A549 (cell line): ENCODE results near the gene TYRP1. TPM values are rescaled to one million over a fixed set of nuclear protein-coding genes. Genes with fewer than 3 reads are reported as not detected.

ENCODE experiments used
- ATAC-seq, 2 experiments: fragments of 200-7000 bp in 1 of 2; fragments of >200 bp in 1 of 2; cut with Nextera tagmentation in 1 of 2; cut with Tn5 transposase in 1 of 2; 3 replicates each; pipeline versions ENCODE4 v1.8.0 to v1.9.1; 2018 to 2020; ENCODE audit warnings: mild to moderate bottlenecking in 1 of 2, moderate library complexity in 1 of 2
- CTCF ChIA-PET: fragments of 300-600 bp; sonication (Branson Sonifier 250); formaldehyde crosslinking; extraction: SDS; loops from one replicate; lab custom pipeline; 2021; ENCODE audit warnings: antibody characterized with exemption, inconsistent platforms; lab: Yijun Ruan, JAX
- POLR2A ChIA-PET: fragments of 350-600 bp; formaldehyde crosslinking; extraction: SDS; loops from one replicate; lab custom pipeline; 2021; ENCODE audit warnings: antibody characterized with exemption, inconsistent platforms; lab: Yijun Ruan, JAX
- DNase-seq, 2 experiments: peaks; one replicate each; pipeline versions ENCODE4 v3.0.0 to v3.0.0-alpha.2; 2011 to 2016; ENCODE audit warnings: low read depth in 1 of 2, low spot score in 1 of 2
- FAIRE-seq: peaks from 2 replicates; lab custom pipeline; 2011; peaks lifted over from hg19 to GRCh38; lab: Jason Lieb, UNC
- H3K27ac ChIP-seq, 2 experiments: fragments of >200 bp; sonication (Bioruptor Twin); formaldehyde crosslinking; 3 replicates each; pipeline ENCODE4 v1.5.1; 2016 to 2017
- H3K4me1 ChIP-seq: fragments of >200 bp; sonication (Bioruptor Twin); formaldehyde crosslinking; 3 replicates; pipeline ENCODE4 v1.6.1; 2016
- H3K4me2 ChIP-seq: fragments of >200 bp; sonication (Bioruptor Twin); formaldehyde crosslinking; 3 replicates; pipeline ENCODE4 v1.6.1; 2016
- H3K4me3 ChIP-seq: fragments of >200 bp; sonication (Bioruptor Twin); formaldehyde crosslinking; 3 replicates; pipeline ENCODE4 v1.5.1; 2016
- H3K9me3 ChIP-seq: fragments of >200 bp; sonication (Bioruptor Twin); formaldehyde crosslinking; 3 replicates; pipeline ENCODE4 v1.6.1; 2016
- BCL3 ChIP-seq: fragments of >200 bp; sonication (Bioruptor Twin); formaldehyde crosslinking; IDR thresholded peaks from 3 replicates; pipeline ENCODE4 v1.6.1; 2016
- CEBPB ChIP-seq, 2 experiments: fragments of >200 bp in 1 of 2; sonication (Bioruptor Twin) in 1 of 2; formaldehyde crosslinking in 1 of 2; IDR thresholded peaks; 2 replicates each; pipeline ENCODE4 v1.6.1; 2012 to 2016
- CHD2 ChIP-seq: fragments of 150-350 bp; IDR thresholded peaks from 2 replicates; pipeline ENCODE4 v1.6.1; 2014; ENCODE audit warnings: low read length; ENCODE audit not compliant: partially characterized antibody
- EHMT2 ChIP-seq: fragments of 200-600 bp; sonication (generic); IDR thresholded peaks from 2 replicates; pipeline ENCODE4 v1.6.1; 2016; ENCODE audit warnings: antibody characterized with exemption, low read depth, mild to moderate bottlenecking, moderate library complexity
- FOSB ChIP-seq: fragments of 250-450 bp; sonication (Bioruptor Pico); IDR thresholded peaks from 2 replicates; pipeline ENCODE4 v1.5.0; 2020; ENCODE audit warnings: mild to moderate bottlenecking, moderate library complexity
- FOSL2 ChIP-seq, 2 experiments: fragments of 450-650 bp in 1 of 2; fragments of >200 bp in 1 of 2; sonication (Bioruptor Twin) in 1 of 2; formaldehyde crosslinking; IDR thresholded peaks; 2 replicates each; pipeline versions ENCODE4 v1.5.0 to v1.6.1; 2016 to 2020; ENCODE audit warnings: mild to moderate bottlenecking in 1 of 2, moderate library complexity in 1 of 2
- HOXA7 ChIP-seq: fragments of 250-450 bp; sonication (Bioruptor Pico); IDR thresholded peaks from 2 replicates; pipeline ENCODE4 v1.5.0; 2020; ENCODE audit warnings: mild to moderate bottlenecking, moderate library complexity
- JUN ChIP-seq, 2 experiments: fragments of >200 bp; sonication (Bioruptor Twin); formaldehyde crosslinking; IDR thresholded peaks; 2 replicates in 1 of 2; 3 replicates in 1 of 2; pipeline ENCODE4 v1.6.1; 2016 to 2017
- JUNB ChIP-seq: fragments of >200 bp; sonication (Bioruptor Twin); formaldehyde crosslinking; IDR thresholded peaks from 2 replicates; pipeline ENCODE4 v1.6.1; 2016
- MYC ChIP-seq: IDR thresholded peaks from 2 replicates; pipeline ENCODE4 v1.6.1; 2012; ENCODE audit warnings: mild to moderate bottlenecking, inconsistent platforms, low read length, improper control_type of control experiment, borderline replicate concordance
- NFE2L2 ChIP-seq: fragments of 150-350 bp; conservative IDR thresholded peaks from 2 replicates; pipeline ENCODE4 v1.6.1; 2014; ENCODE audit warnings: low read length
- POLR2A ChIP-seq: IDR thresholded peaks from 2 replicates; pipeline ENCODE4 v1.6.1; 2012; ENCODE audit warnings: mild to moderate bottlenecking, low read length
- RCOR1 ChIP-seq: fragments of 150-350 bp; IDR thresholded peaks from 2 replicates; pipeline ENCODE4 v1.6.1; 2014; ENCODE audit warnings: antibody characterized with exemption, low read length, low read depth
- RFX5 ChIP-seq: fragments of 450-650 bp; IDR thresholded peaks from 2 replicates; pipeline ENCODE4 v1.7.1; 2014; ENCODE audit warnings: antibody characterized with exemption, mild to moderate bottlenecking, moderate library complexity
- RNF2 ChIP-seq: fragments of 200-600 bp; sonication (generic); IDR thresholded peaks from 2 replicates; pipeline ENCODE4 v1.6.1; 2016; ENCODE audit warnings: low read depth, mild to moderate bottlenecking, antibody characterized with exemption, moderate library complexity, borderline replicate concordance
- SMC3 ChIP-seq: fragments of >200 bp; sonication (Bioruptor Twin); formaldehyde crosslinking; IDR thresholded peaks from 3 replicates; pipeline ENCODE4 v1.6.1; 2018; ENCODE audit warnings: inconsistent platforms
- SREBF2 ChIP-seq: fragments of 450-650 bp; IDR thresholded peaks from 2 replicates; pipeline ENCODE4 v1.6.1; 2014; ENCODE audit warnings: mild to moderate bottlenecking, moderate library complexity
- TFCP2L1 ChIP-seq: fragments of 250-450 bp; sonication (Bioruptor Pico); IDR thresholded peaks from 2 replicates; pipeline ENCODE4 v1.5.0; 2021; ENCODE audit warnings: mild to moderate bottlenecking
- WGBS: methylation state at CpG from one replicate; pipeline ENCODE4 v1.1.6; 2017; ENCODE audit errors: missing lambda C conversion rate; 5-methylcytosine and 5-hydroxymethylcytosine counted together
- polyA plus RNA-seq, 4 experiments: library from polyadenylated mRNA; depleted of rRNA in 3 of 4; stranded (reverse); fragments of >200 nt; fragmentation: RNase III in 1 of 4; extraction: RNeasy Plus Mini Kit Qiagen cat#74134 plus additional on column Dnase treatment in 1 of 4; gene quantifications; 2 replicates in 3 of 4; 3 replicates in 1 of 4; pipeline ENCODE4 v1.2.3, GENCODE V29; 2011 to 2017
- TF ChIP-seq, protein P1 (sequence below): fragments of 250-450 bp; sonication (Bioruptor Pico); IDR thresholded peaks from 2 replicates; pipeline ENCODE4 v1.5.0; 2021; ENCODE audit warnings: mild to moderate bottlenecking, moderate library complexity, borderline replicate concordance
- TF ChIP-seq, protein P2 (sequence below): IDR thresholded peaks from 2 replicates; pipeline ENCODE4 v1.6.1; 2012

Gene TYRP1
- polyA plus RNA-seq, 2 of the 4 experiments (the other 2 are of a cell fraction) = 0.12 TPM

GRCh38 chr9:12680341-12680740 is 12.8 kb upstream of the TYRP1 start:
- Histone ChIP-seq H3K4me1 (peaks cover 16% of the 10 kb centered on the region; the same call in 1 of the 3 replicates), H3K9me3 (no peaks in the 10 kb centered on the region), H3K4me2 (peak overlapping the region; percentile 43), H3K27ac (no peak overlapping the region), H3K4me3 (no peak overlapping the region)
- DNase-seq = no peak
- 0% methylated on average over 2 of the region's 2 CpGs for WGBS
- CTCF ChIA-PET = no interaction called here
- POLR2A ChIA-PET = no interaction called here
- TF ChIP-seq NFE2L2 (no peak), FOSL2 (IDR thresholded peaks at IDR 0.05) (no peak), FOSL2 (CRISPR knock-in tag; IDR thresholded peaks at IDR 0.05) (no peak), RNF2 (no peak), MYC (no peak), HOXA7 (CRISPR knock-in tag) (no peak), RCOR1 (no peak), FOSB (CRISPR knock-in tag) (no peak), CHD2 (no peak), CEBPB (IDR thresholded peaks at IDR 0.05) (no peak), JUNB (no peak), RFX5 (no peak), EHMT2 (no peak)
- TF ChIP-seq, protein P1, sequence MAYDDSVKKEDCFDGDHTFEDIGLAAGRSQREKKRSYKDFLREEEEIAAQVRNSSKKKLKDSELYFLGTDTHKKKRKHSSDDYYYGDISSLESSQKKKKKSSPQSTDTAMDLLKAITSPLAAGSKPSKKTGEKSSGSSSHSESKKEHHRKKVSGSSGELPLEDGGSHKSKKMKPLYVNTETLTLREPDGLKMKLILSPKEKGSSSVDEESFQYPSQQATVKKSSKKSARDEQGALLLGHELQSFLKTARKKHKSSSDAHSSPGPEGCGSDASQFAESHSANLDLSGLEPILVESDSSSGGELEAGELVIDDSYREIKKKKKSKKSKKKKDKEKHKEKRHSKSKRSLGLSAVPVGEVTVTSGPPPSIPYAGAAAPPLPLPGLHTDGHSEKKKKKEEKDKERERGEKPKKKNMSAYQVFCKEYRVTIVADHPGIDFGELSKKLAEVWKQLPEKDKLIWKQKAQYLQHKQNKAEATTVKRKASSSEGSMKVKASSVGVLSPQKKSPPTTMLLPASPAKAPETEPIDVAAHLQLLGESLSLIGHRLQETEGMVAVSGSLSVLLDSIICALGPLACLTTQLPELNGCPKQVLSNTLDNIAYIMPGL (CRISPR knock-in tag) = no peak
- TF ChIP-seq, protein P2, sequence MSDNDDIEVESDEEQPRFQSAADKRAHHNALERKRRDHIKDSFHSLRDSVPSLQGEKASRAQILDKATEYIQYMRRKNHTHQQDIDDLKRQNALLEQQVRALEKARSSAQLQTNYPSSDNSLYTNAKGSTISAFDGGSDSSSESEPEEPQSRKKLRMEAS = no peak
- no peak for ATAC-seq
- FAIRE-seq = peak; percentile 82

GRCh38 chr9:12680757-12681156 is 12.4 kb upstream of the TYRP1 start:
- peak overlapping the region; percentile 43 for H3K4me2 ChIP-seq
- DNase-seq (no peak), ATAC-seq (0 out of 6 replicates have a peak, but pooled peaks of 1 of the 2 experiments have one; percentile 36), FAIRE-seq (no peak)
- no peak overlapping the region for H3K27ac ChIP-seq
- WGBS = 59% methylated on average over 3 of the region's 3 CpGs
- ChIA-PET CTCF (no interaction called here), POLR2A (no interaction called here)
- peaks cover 16% of the 10 kb centered on the region; the same call in 1 of the 3 replicates for H3K4me1 ChIP-seq
- TF ChIP-seq FOSB (CRISPR knock-in tag) = no peak
- TF ChIP-seq SMC3 = no peak
- no peak for TF ChIP-seq CHD2
- no peak for TF ChIP-seq HOXA7 (CRISPR knock-in tag)
- no peak overlapping the region for H3K4me3 ChIP-seq
- H3K9me3 ChIP-seq = no peaks in the 10 kb centered on the region

- ChIA-PET POLR2A (no interaction called here), CTCF (no interaction called here)
- peak; percentile 62 to 68; a peak in 5 of 6 replicates for ATAC-seq
- DNase-seq = peak in 1 of 2 experiments; percentile 12
- no peak for FAIRE-seq
- H3K4me1 ChIP-seq = peaks cover 16% of the 10 kb centered on the region; the same call in 1 of the 3 replicates
- no peak overlapping the region for H3K27ac ChIP-seq
- no peaks in the 10 kb centered on the region for H3K9me3 ChIP-seq
- no peak overlapping the region for H3K4me3 ChIP-seq
- TF ChIP-seq TFCP2L1 (CRISPR knock-in tag) (no peak), BCL3 (no peak), JUN (IDR thresholded peaks at IDR 0.05) (no peak), SREBF2 (no peak), POLR2A (no peak)
- no peak overlapping the region for H3K4me2 ChIP-seq
Observed at GRCh38 chr9:12681620-12682019, 11.6 kb upstream of the TYRP1 start.
